HG02943 (cell line): ENCODE measurements around the gene TRAF2.

ENCODE experiments used
- ATAC-seq: cut with Tn5 transposase; IDR thresholded peaks from one replicate; pipeline ENCODE4 v1.9.1; 2021; ENCODE audit warnings: mild to moderate bottlenecking, low read depth, moderate library complexity; ENCODE audit not compliant: unreplicated experiment

Gene TRAF2

GRCh38 chr9:136846376-136847087 lies 39.8 kb upstream of the TRAF2 start:
- ATAC-seq, result no peak

- no peak for ATAC-seq
Measured at GRCh38 chr9:136847088-136847825, 39.1 kb upstream of the TRAF2 start.

- ATAC-seq, result no peak
Measured at GRCh38 chr9:136847826-136848392, 38.4 kb upstream of the TRAF2 start.

- ATAC-seq, result no peak
Measured at GRCh38 chr9:136848393-136849037, 37.8 kb upstream of the TRAF2 start.

- ATAC-seq, result peak; percentile 82
Measured at GRCh38 chr9:136849038-136849959, 37.0 kb upstream of the TRAF2 start, which contains the start of gene PHPT1. TSS of gene PHPT1 (plus strand) at chr9:136849409. CDS start at chr9:136849431, 22 bp downstream.

- no peak for ATAC-seq
Measured at GRCh38 chr9:136849960-136850865, 36.1 kb upstream of the TRAF2 start.

GRCh38 chr9:136850866-136851775 lies 35.2 kb upstream of the TRAF2 start:
- ATAC-seq, result no peak

GRCh38 chr9:136851941-136852663 lies 34.2 kb upstream of the TRAF2 start, which contains the start of gene MAMDC4:
TSS of gene MAMDC4 (plus strand) at chr9:136852346. CDS start at chr9:136852417, 71 bp downstream.
- ATAC-seq, result no peak

GRCh38 chr9:136852664-136853595 lies 33.4 kb upstream of the TRAF2 start:
- ATAC-seq, result no peak

GRCh38 chr9:136853596-136854112 lies 32.7 kb upstream of the TRAF2 start:
- no peak for ATAC-seq

GRCh38 chr9:136854113-136854841 lies 32.0 kb upstream of the TRAF2 start:
- ATAC-seq, result no peak

GRCh38 chr9:136854842-136855460 lies 31.4 kb upstream of the TRAF2 start:
- no peak for ATAC-seq

GRCh38 chr9:136855461-136856078 lies 30.7 kb upstream of the TRAF2 start:
- ATAC-seq, result no peak

GRCh38 chr9:136856079-136856476 lies 30.2 kb upstream of the TRAF2 start:
- no peak for ATAC-seq
